ENCODE data around the gene IVNS1ABP. TPM values are rescaled to one million over a fixed set of nuclear protein-coding genes. Genes with fewer than 3 reads are reported as not detected.

IVNS1ABP gene
- total and polyA plus RNA-seq, 2 donors (not counting 3 experiments of a cell fraction or from before 2014, with no cell fraction given): 26.3 to 81.6 TPM

GRCh38 chr1:185311589-185312225 is 5.3 kb downstream of the IVNS1ABP start:
- H2AFZ ChIP-seq (ENCODE audit: low read depth, low read length): no peak overlapping the region
- H3K4me1 ChIP-seq (ENCODE audit: control insufficient read depth, extremely low read depth, insufficient read depth, low read length): peaks cover 35% of the 10 kb centered on the region
- peaks cover 2% of the 10 kb centered on the region for H3K9me1 ChIP-seq (replicated peaks; ENCODE audit: control insufficient read depth, extremely low read depth, insufficient read depth, low read length)
- no peaks in the 10 kb centered on the region for H3K27me3 ChIP-seq (ENCODE audit: control insufficient read depth in 2 of 2, insufficient read depth in 2 of 2, low read length in 2 of 2)
- dilution Hi-C loops (cut with MboI; ENCODE audit: extremely low pct_ligation_motif_present, low sequenced_read_pairs) (no loop called here), intact Hi-C loops (cut with micrococcal nuclease) (no loop called here)
- H3K9me3 ChIP-seq (replicated peaks; ENCODE audit: control insufficient read depth, insufficient read depth, low read length): no peaks in the 10 kb centered on the region
- no peak overlapping the region for H3K9ac ChIP-seq (replicated peaks; ENCODE audit: extremely low read depth, insufficient read depth, low read length)
- CTCF ChIA-PET: interaction anchor here (0.9 to 1.0 kb wide), 3 partner anchors 248 to 369 kb away, joined by 3 to 4 read pairs (median 4); no protein-coding TSS in a partner anchor
- H4K20me1 ChIP-seq (replicated peaks; ENCODE audit: control insufficient read depth, extremely low read depth, insufficient read depth, low read length): peaks cover 23% of the 10 kb centered on the region
- POLR2A ChIA-PET: no interaction called here
- H3K27ac ChIP-seq (ENCODE audit: insufficient read depth, low read depth, low read length): no peak overlapping the region
- H3K4me2 ChIP-seq (ENCODE audit: insufficient read depth, low read length): no peak overlapping the region
- BruUV-seq (replicated peaks): no TSS peak
- DNase-seq (ENCODE audit: low read depth, low spot score) (no peak), FAIRE-seq (no peak)
- peaks cover 82% of the 10 kb centered on the region for H3K79me2 ChIP-seq (ENCODE audit: control insufficient read depth, insufficient read depth, low read length)
- no peak overlapping the region for H3K4me3 ChIP-seq (replicated peaks in 1 of 3; ENCODE audit: insufficient read depth in 1 of 3, low read depth in 1 of 3, low read length in 3 of 3)
- H3K36me3 ChIP-seq (ENCODE audit: control insufficient read depth in 2 of 2, extremely low read depth in 1 of 2, insufficient read depth in 2 of 2, low read length in 2 of 2): peaks cover 2 to 25% of the 10 kb centered on the region in 2 experiments
- TF ChIP-seq MAX (IDR thresholded peaks at IDR 0.05; ENCODE audit: insufficient read depth, insufficient read length) (no peak), CTCF (IDR thresholded peaks at IDR 0.05; ENCODE audit: extremely low read depth in 1 of 2, insufficient read depth in 1 of 2, low read depth in 1 of 2, low read length in 2 of 2) (no peak), GATA2 (IDR thresholded peaks at IDR 0.05; ENCODE audit: insufficient read depth, insufficient read length, low read depth, low read length) (no peak), POLR2AphosphoS5 (IDR thresholded peaks at IDR 0.05; ENCODE audit: insufficient read depth, low read depth, low read length) (no peak), JUN (IDR thresholded peaks at IDR 0.05; ENCODE audit: borderline replicate concordance, insufficient read depth, insufficient read length, low read depth) (no peak), POLR2A (IDR thresholded peaks at IDR 0.05; ENCODE audit: low read depth, low read length) (no peak)

Data from endothelial cell of umbilical vein (primary cell).